ENCODE results near the gene CACNA1C. TPM values are rescaled to one million over a fixed set of nuclear protein-coding genes. Genes with fewer than 3 reads are reported as not detected.

The CACNA1C gene
- total RNA-seq, 1 experiment from 2014 or later, result 1.1 TPM

DNA sequence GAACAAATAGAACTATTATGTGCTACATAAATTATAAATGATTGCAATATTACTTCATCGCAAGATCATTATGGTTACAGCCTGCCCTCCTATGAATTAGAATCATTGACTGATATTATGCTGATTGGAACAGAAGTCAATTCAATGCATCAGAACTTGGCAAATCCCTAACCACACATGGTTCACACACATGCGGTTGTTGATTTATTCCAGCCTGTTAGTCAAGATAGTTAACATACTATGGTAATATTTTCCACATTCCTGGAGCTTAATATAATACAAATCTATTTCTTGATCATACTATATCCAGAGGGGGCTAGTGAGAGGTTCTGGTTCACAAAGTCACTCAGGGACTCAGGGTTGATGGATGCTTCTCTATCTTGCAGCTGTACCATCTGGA lies 9.7 kb upstream of the CACNA1C start:
- Histone ChIP-seq H3K4ac (ENCODE audit: low read depth, low read length) (no peak overlapping the region), H3K9me3 (ENCODE audit: control insufficient read depth, low read depth, low read length) (no peaks in the 10 kb centered on the region), H3K9ac (ENCODE audit: extremely low read depth, insufficient read length, low read length) (no peak overlapping the region), H3K79me2 (ENCODE audit: insufficient read depth, low read length) (no peaks in the 10 kb centered on the region), H3K27me3 (ENCODE audit: insufficient read depth, low read length) (no peaks in the 10 kb centered on the region; the same call in 1 of the 2 replicates), H2BK15ac (ENCODE audit: low read depth, low read length) (no peak overlapping the region), H4K5ac (ENCODE audit: insufficient read length, low read depth, low read length) (no peak overlapping the region), H4K91ac (ENCODE audit: insufficient read length, low read depth, low read length) (no peak overlapping the region), H4K8ac (replicated peaks; ENCODE audit: insufficient read length, low read depth, low read length) (no peak overlapping the region), H2AFZ (ENCODE audit: low read length) (no peak overlapping the region), H3K4me2 (ENCODE audit: insufficient read depth, insufficient read length, low read length) (no peak overlapping the region), H2BK5ac (ENCODE audit: insufficient read length, low read length) (no peak overlapping the region), H3K23ac (ENCODE audit: insufficient read length, low read depth, low read length) (no peak overlapping the region), H3K23me2 (ENCODE audit: insufficient read length, low read depth, low read length, poor library complexity, severe bottlenecking) (no peaks in the 10 kb centered on the region), H2BK12ac (ENCODE audit: insufficient read length, low read depth, low read length) (no peak overlapping the region), H3K18ac (ENCODE audit: insufficient read length, low read depth, low read length) (no peak overlapping the region), H3K4me1 (ENCODE audit: insufficient read depth, low read length) (no peaks in the 10 kb centered on the region), H3K79me1 (ENCODE audit: insufficient read depth, low read depth, low read length, poor library complexity, severe bottlenecking) (no peaks in the 10 kb centered on the region), H3K27ac (ENCODE audit: insufficient read length, low read depth, low read length) (no peak overlapping the region), H4K20me1 (ENCODE audit: control insufficient read depth, insufficient read depth, insufficient read length) (no peaks in the 10 kb centered on the region), H2AK5ac (ENCODE audit: insufficient read length, low read length) (no peak overlapping the region), H2BK20ac (ENCODE audit: low read depth, low read length, poor library complexity, severe bottlenecking) (no peak overlapping the region), H3T11ph (ENCODE audit: low read length) (no peak overlapping the region), H3K14ac (ENCODE audit: insufficient read depth, low read length) (no peak overlapping the region), H3K56ac (ENCODE audit: insufficient read length, low read depth, low read length) (no peak overlapping the region), H2BK120ac (ENCODE audit: low read depth, low read length, poor library complexity, severe bottlenecking) (no peak overlapping the region)
- Mint-ChIP-seq H3K36me3 (ENCODE audit: insufficient read depth in 1 of 3, low read depth in 3 of 3) (no peaks in the 10 kb centered on the region), H3K4me1 (no peaks in the 10 kb centered on the region), H3K4me3 (no peak overlapping the region), H3K27ac (no peak overlapping the region), H3K27me3 (ENCODE audit: low read depth) (peaks cover 30% of the 10 kb centered on the region), H3K9me3 (no peaks in the 10 kb centered on the region)
- WGBS (ENCODE audit: extremely low coverage, insufficient read length, low lambda C conversion rate), result no CpG with 5 or more reads among the region's 2 CpGs
- DNase-seq, result no peak
- TF ChIP-seq, protein P1, sequence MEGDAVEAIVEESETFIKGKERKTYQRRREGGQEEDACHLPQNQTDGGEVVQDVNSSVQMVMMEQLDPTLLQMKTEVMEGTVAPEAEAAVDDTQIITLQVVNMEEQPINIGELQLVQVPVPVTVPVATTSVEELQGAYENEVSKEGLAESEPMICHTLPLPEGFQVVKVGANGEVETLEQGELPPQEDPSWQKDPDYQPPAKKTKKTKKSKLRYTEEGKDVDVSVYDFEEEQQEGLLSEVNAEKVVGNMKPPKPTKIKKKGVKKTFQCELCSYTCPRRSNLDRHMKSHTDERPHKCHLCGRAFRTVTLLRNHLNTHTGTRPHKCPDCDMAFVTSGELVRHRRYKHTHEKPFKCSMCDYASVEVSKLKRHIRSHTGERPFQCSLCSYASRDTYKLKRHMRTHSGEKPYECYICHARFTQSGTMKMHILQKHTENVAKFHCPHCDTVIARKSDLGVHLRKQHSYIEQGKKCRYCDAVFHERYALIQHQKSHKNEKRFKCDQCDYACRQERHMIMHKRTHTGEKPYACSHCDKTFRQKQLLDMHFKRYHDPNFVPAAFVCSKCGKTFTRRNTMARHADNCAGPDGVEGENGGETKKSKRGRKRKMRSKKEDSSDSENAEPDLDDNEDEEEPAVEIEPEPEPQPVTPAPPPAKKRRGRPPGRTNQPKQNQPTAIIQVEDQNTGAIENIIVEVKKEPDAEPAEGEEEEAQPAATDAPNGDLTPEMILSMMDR (conservative IDR thresholded peaks at IDR 0.05), result no peak

All from H9 (cell line).